Measurements from ENCODE around the gene ELAPOR1. TPM values are rescaled to one million over a fixed set of nuclear protein-coding genes. Genes with fewer than 3 reads are reported as not detected.

Gene ELAPOR1
- polyA plus RNA-seq, 1 donor from 2014 or later, result 16.8 TPM

DNA sequence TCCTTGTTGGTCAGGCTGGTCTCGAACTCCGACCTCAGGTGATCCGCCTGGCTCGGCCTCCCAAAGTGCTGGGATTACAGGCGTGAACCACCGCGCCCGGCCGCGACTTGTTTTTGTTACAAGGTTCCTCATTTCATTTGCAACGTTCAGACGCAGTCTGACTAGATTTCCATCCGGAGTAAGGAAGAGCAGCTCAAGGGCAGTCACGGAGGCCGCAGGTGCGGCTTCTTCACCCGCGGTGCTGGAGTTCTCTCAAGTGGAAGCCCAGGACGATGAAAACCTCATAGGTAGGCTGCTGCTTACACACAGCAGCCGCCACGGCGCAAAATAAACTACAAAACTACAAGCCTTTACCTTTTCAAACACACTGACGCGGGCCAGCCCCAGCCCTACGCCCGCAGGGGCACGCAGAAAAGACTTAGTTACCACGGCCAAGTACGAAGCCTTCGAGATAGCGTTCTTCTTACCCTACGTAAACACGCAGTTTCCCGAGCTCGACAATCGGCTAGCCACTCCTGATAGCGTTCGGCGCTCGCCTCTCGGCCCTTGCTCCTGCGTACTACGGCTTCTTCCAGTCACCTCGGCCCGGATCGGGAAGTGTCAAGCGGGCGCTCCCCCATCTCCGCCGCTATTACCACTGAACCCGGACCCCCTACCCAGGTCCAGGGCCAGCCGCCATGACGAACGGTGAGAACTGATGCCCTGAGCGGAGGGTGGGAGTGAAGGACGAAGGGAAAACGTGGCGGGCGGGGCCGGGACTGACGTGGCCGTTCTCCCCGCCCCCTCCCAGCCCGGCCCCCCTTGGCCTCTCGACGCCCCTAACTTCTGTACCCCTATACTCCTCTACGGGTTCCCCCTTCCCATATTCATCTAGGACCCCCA, 23.5 kb upstream of the ELAPOR1 start, which contains the start of gene TMEM167B:
Gene TMEM167B (plus strand): TSS at position 569 of the 882 bp plus-strand sequence. CDS start 109 bp downstream, at position 678.
- Histone ChIP-seq H3F3A (ENCODE audit: insufficient read depth, low read length, poor library complexity, severe bottlenecking) (no peaks in the 10 kb centered on the region), H4K20me1 (ENCODE audit: insufficient read depth) (no peaks in the 10 kb centered on the region), H3K9me2 (ENCODE audit: insufficient read depth, low read length) (no peaks in the 10 kb centered on the region), H2AFZ (ENCODE audit: low read depth, low read length) (peak within 1 kb of the TSS; percentile 100), H3K27me3 (ENCODE audit: insufficient read depth, low read depth, low read length) (no peaks in the 10 kb centered on the region), H3K27ac (ENCODE audit: low read length) (peak within 1 kb of the TSS; percentile 89), H3K4me2 (ENCODE audit: low read length) (peak within 1 kb of the TSS; percentile 100), H3K79me2 (replicated peaks; ENCODE audit: insufficient read depth, low read length) (peaks cover 21% of the 10 kb centered on the region), H3K9ac (ENCODE audit: low read length) (peak within 1 kb of the TSS; percentile 92), H3K4me3 (ENCODE audit: low read length) (peak within 1 kb of the TSS; percentile 98), H3K9me3 (ENCODE audit: low read length) (no peaks in the 10 kb centered on the region), H3K36me3 (ENCODE audit: insufficient read depth, low read length) (peaks cover under 1% of the 10 kb centered on the region)
- peak; percentile 66 for TF ChIP-seq EP300 (conservative IDR thresholded peaks at IDR 0.05; ENCODE audit: poor library complexity, severe bottlenecking)
- TF ChIP-seq EZH2 (IDR thresholded peaks at IDR 0.05; ENCODE audit: borderline replicate concordance, insufficient read depth, low read length, poor library complexity, severe bottlenecking), result no peak
- TF ChIP-seq SMC3 (conservative IDR thresholded peaks at IDR 0.05; ENCODE audit: poor library complexity), result peak; percentile 45
- peak; percentile 93 for TF ChIP-seq POLR2AphosphoS5 (IDR thresholded peaks at IDR 0.05)
- peak; percentile 78 for TF ChIP-seq TAF1 (IDR thresholded peaks at IDR 0.05; ENCODE audit: low read depth)
- peak; percentile 86 for TF ChIP-seq REST (IDR thresholded peaks at IDR 0.05; ENCODE audit: borderline replicate concordance)
- TF ChIP-seq, protein P1, sequence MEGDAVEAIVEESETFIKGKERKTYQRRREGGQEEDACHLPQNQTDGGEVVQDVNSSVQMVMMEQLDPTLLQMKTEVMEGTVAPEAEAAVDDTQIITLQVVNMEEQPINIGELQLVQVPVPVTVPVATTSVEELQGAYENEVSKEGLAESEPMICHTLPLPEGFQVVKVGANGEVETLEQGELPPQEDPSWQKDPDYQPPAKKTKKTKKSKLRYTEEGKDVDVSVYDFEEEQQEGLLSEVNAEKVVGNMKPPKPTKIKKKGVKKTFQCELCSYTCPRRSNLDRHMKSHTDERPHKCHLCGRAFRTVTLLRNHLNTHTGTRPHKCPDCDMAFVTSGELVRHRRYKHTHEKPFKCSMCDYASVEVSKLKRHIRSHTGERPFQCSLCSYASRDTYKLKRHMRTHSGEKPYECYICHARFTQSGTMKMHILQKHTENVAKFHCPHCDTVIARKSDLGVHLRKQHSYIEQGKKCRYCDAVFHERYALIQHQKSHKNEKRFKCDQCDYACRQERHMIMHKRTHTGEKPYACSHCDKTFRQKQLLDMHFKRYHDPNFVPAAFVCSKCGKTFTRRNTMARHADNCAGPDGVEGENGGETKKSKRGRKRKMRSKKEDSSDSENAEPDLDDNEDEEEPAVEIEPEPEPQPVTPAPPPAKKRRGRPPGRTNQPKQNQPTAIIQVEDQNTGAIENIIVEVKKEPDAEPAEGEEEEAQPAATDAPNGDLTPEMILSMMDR (IDR thresholded peaks at IDR 0.05; ENCODE audit: poor library complexity, severe bottlenecking), result no peak
- peak; percentile 77 for TF ChIP-seq MXI1 (conservative IDR thresholded peaks at IDR 0.05; ENCODE audit: poor library complexity, severe bottlenecking)

GRCh38 chr1:109091078-109091838, 22.7 kb upstream of the ELAPOR1 start:
- Histone ChIP-seq H3K79me2 (replicated peaks; ENCODE audit: insufficient read depth, low read length) (peaks cover 28% of the 10 kb centered on the region), H3K4me3 (ENCODE audit: low read length) (peak overlapping the region; percentile 98)

More at GRCh38 chr1:109091078-109091838, 22.7 kb upstream of the ELAPOR1 start:
- H3K4me2 ChIP-seq (ENCODE audit: low read length), result peak overlapping the region; percentile 100
- TF ChIP-seq TAF1 (IDR thresholded peaks at IDR 0.05; ENCODE audit: low read depth), result no peak
- no peaks in the 10 kb centered on the region for H3K9me2 ChIP-seq (ENCODE audit: insufficient read depth, low read length)
- H3K27me3 ChIP-seq (ENCODE audit: insufficient read depth, low read depth, low read length), result no peaks in the 10 kb centered on the region
- H3F3A ChIP-seq (ENCODE audit: insufficient read depth, low read length, poor library complexity, severe bottlenecking), result no peaks in the 10 kb centered on the region
- H2AFZ ChIP-seq (ENCODE audit: low read depth, low read length), result peak overlapping the region; percentile 100
- H3K27ac ChIP-seq (ENCODE audit: low read length), result peak overlapping the region; percentile 89
- peaks cover 4% of the 10 kb centered on the region for H3K36me3 ChIP-seq (ENCODE audit: insufficient read depth, low read length)
- peak overlapping the region; percentile 92 for H3K9ac ChIP-seq (ENCODE audit: low read length)
- H3K9me3 ChIP-seq (ENCODE audit: low read length), result no peaks in the 10 kb centered on the region
- no peaks in the 10 kb centered on the region for H4K20me1 ChIP-seq (ENCODE audit: insufficient read depth)

Measured in neural cell (in vitro differentiated cells).